HEK293T (cell line): ENCODE results near the gene HIVEP3.

Experiments used
- CTCF ChIA-PET: fragments of 350-600 bp; formaldehyde crosslinking; extraction: SDS; loops from one replicate; lab custom pipeline; 2021; ENCODE audit warnings: antibody characterized with exemption, inconsistent platforms; lab: Yijun Ruan, JAX
- POLR2A ChIA-PET: fragments of 350-600 bp; formaldehyde crosslinking; extraction: SDS; loops from one replicate; lab custom pipeline; 2020; ENCODE audit warnings: antibody characterized with exemption, inconsistent platforms; lab: Yijun Ruan, JAX
- DNase-seq: peaks from one replicate; pipeline ENCODE4 v3.0.0; 2012; ENCODE audit warnings: mixed read lengths; ENCODE audit errors: extremely low spot score
- ARNT ChIP-seq: fragments of 450-650 bp; IDR thresholded peaks from 2 replicates; pipeline ENCODE4 v1.6.1; 2017; ENCODE audit warnings: mild to moderate bottlenecking
- BHLHE40 ChIP-seq: fragments of 450-650 bp; IDR thresholded peaks from 2 replicates; pipeline ENCODE4 v1.6.1; 2016; ENCODE audit warnings: mild to moderate bottlenecking, moderate library complexity, borderline replicate concordance
- CTBP1 ChIP-seq: fragments of 450-650 bp; IDR thresholded peaks from 2 replicates; pipeline ENCODE4 v1.6.1; 2016; ENCODE audit warnings: borderline replicate concordance
- ELF4 ChIP-seq: fragments of 450-650 bp; IDR thresholded peaks from 2 replicates; pipeline ENCODE4 v1.6.1; 2017; ENCODE audit warnings: antibody characterized with exemption
- FOXA1 ChIP-seq: fragments of 450-650 bp; IDR thresholded peaks from 2 replicates; pipeline ENCODE4 v1.6.1; 2016; ENCODE audit warnings: mild to moderate bottlenecking
- FOXK2 ChIP-seq: fragments of 450-650 bp; IDR thresholded peaks from 2 replicates; pipeline ENCODE4 v1.6.1; 2016; ENCODE audit warnings: mild to moderate bottlenecking
- FOXM1 ChIP-seq: fragments of 450-650 bp; IDR thresholded peaks from 2 replicates; pipeline ENCODE4 v1.6.1; 2017; ENCODE audit warnings: mild to moderate bottlenecking, borderline replicate concordance
- HDGF ChIP-seq: fragments of 450-650 bp; IDR thresholded peaks from 2 replicates; pipeline ENCODE4 v1.6.1; 2017; ENCODE audit warnings: antibody characterized with exemption, borderline replicate concordance
- L3MBTL2 ChIP-seq: fragments of 450-650 bp; conservative IDR thresholded peaks from 2 replicates; pipeline ENCODE4 v1.6.1; 2016; ENCODE audit warnings: mild to moderate bottlenecking
- LEF1 ChIP-seq: fragments of 450-650 bp; IDR thresholded peaks from 2 replicates; pipeline ENCODE4 v1.6.1; 2017; ENCODE audit warnings: mild to moderate bottlenecking, borderline replicate concordance
- NFRKB ChIP-seq: fragments of 450-650 bp; IDR thresholded peaks from 2 replicates; pipeline ENCODE4 v1.6.1; 2016; ENCODE audit warnings: mild to moderate bottlenecking, moderate library complexity
- PKNOX1 ChIP-seq: fragments of 450-650 bp; IDR thresholded peaks from 2 replicates; pipeline ENCODE4 v1.6.1; 2016
- SP1 ChIP-seq: fragments of 450-650 bp; IDR thresholded peaks from 2 replicates; pipeline ENCODE4 v1.6.1; 2017
- SUZ12 ChIP-seq: fragments of 450-650 bp; IDR thresholded peaks from 2 replicates; pipeline ENCODE4 v1.6.1; 2016; ENCODE audit warnings: mild to moderate bottlenecking
- TARDBP ChIP-seq: fragments of 450-650 bp; IDR thresholded peaks from 2 replicates; pipeline ENCODE4 v1.6.1; 2016
- ZNF384 ChIP-seq: fragments of 450-650 bp; IDR thresholded peaks from 2 replicates; pipeline ENCODE4 v1.6.1; 2016

Gene HIVEP3

GRCh38 chr1:41892301-41892781 is 26.4 kb downstream of the HIVEP3 start:
- CTCF ChIA-PET: interaction anchor here (0.9 to 1.5 kb wide), 2 partner anchors 9 to 143 kb away, joined by 4 to 5 read pairs; no protein-coding TSS in a partner anchor
- no peak for DNase-seq
- TF ChIP-seq SUZ12 (no peak), TARDBP (no peak), ELF4 (no peak), NFRKB (no peak), LEF1 (no peak), ARNT (no peak), L3MBTL2 (no peak), ZNF384 (no peak), CTBP1 (no peak), FOXK2 (no peak), FOXM1 (no peak), PKNOX1 (no peak), FOXA1 (no peak), SP1 (no peak), HDGF (no peak), BHLHE40 (no peak)
- POLR2A ChIA-PET: interaction anchor here (0.9 to 1.1 kb wide), 3 partner anchors 12 to 28 kb away, joined by 3 read pairs; no protein-coding TSS in a partner anchor

GRCh38 chr1:41891199-41891896 is 27.4 kb downstream of the HIVEP3 start:
- CTCF ChIA-PET: interaction anchor here (0.6 to 1.5 kb wide), 4 partner anchors 27 to 644 kb away, joined by 3 to 5 read pairs (median 4); no protein-coding TSS in a partner anchor
- POLR2A ChIA-PET: interaction anchor here (0.9 to 1.0 kb wide), 2 partner anchors 25 to 29 kb away, joined by 3 read pairs; no protein-coding TSS in a partner anchor
- TF ChIP-seq HDGF: no peak
- TF ChIP-seq NFRKB: no peak
- TF ChIP-seq ARNT: no peak
- TF ChIP-seq ELF4: no peak
- TF ChIP-seq TARDBP: no peak
- TF ChIP-seq PKNOX1: no peak
- TF ChIP-seq SUZ12: no peak
- TF ChIP-seq L3MBTL2: no peak
- no peak for TF ChIP-seq FOXK2
- DNase-seq: no peak

GRCh38 chr1:41890825-41891198 is 27.9 kb downstream of the HIVEP3 start:
- TF ChIP-seq L3MBTL2: no peak
- TF ChIP-seq CTBP1: no peak
- TF ChIP-seq FOXM1: no peak
- no peak for TF ChIP-seq NFRKB
- no peak for TF ChIP-seq BHLHE40
- POLR2A ChIA-PET: no interaction called here
- no peak for DNase-seq
- CTCF ChIA-PET: interaction anchor here (0.7 kb wide), 1 partner anchor 312 kb away, joined by 3 read pairs; no protein-coding TSS in a partner anchor

- POLR2A ChIA-PET: no interaction called here
- CTCF ChIA-PET: interaction anchor here (0.7 kb wide), 1 partner anchor 311 kb away, joined by 3 read pairs; no protein-coding TSS in a partner anchor
- TF ChIP-seq ELF4 (no peak), CTBP1 (no peak), NFRKB (no peak), HDGF (no peak), ZNF384 (no peak), BHLHE40 (no peak), PKNOX1 (no peak), L3MBTL2 (no peak), ARNT (no peak)
Observed at GRCh38 chr1:41889506-41890414, 29.0 kb downstream of the HIVEP3 start.

GRCh38 chr1:41888756-41889155 is 30.0 kb downstream of the HIVEP3 start:
- DNase-seq: no peak
- CTCF ChIA-PET: no interaction called here
- POLR2A ChIA-PET: no interaction called here
- TF ChIP-seq FOXK2: no peak
- TF ChIP-seq HDGF: no peak
- TF ChIP-seq TARDBP: 0 out of 2 replicates have a peak, but pooled peaks have one; percentile 13

More at GRCh38 chr1:41889506-41890414, 29.0 kb downstream of the HIVEP3 start:
- no peak for DNase-seq

GRCh38 chr1:41887365-41887764 is 31.4 kb downstream of the HIVEP3 start:
- ChIA-PET POLR2A (no interaction called here), CTCF (interaction anchor here (0.6 kb wide), 1 partner anchor 928 kb away, joined by 5 read pairs; no protein-coding TSS in a partner anchor)
- TF ChIP-seq ZNF384: no peak
- TF ChIP-seq L3MBTL2: no peak
- no peak for TF ChIP-seq BHLHE40
- TF ChIP-seq ARNT: no peak
- no peak for TF ChIP-seq CTBP1
- no peak for TF ChIP-seq NFRKB
- TF ChIP-seq PKNOX1: no peak
- TF ChIP-seq FOXK2: no peak
- TF ChIP-seq ELF4: no peak
- no peak for TF ChIP-seq FOXM1
- TF ChIP-seq HDGF: no peak
- TF ChIP-seq TARDBP: no peak
- no peak for TF ChIP-seq FOXA1
- TF ChIP-seq SP1: no peak
- TF ChIP-seq LEF1: no peak
- no peak for TF ChIP-seq SUZ12
- no peak for DNase-seq
